HL-60/S4 treated with retinoic acid at 250 ng/mL for 4 days and 3 days (cell line): ENCODE measurements around the gene EVA1B.

ENCODE experiments used
- in situ Hi-C: fragments of 300-500 bp; cut with MboI; formaldehyde crosslinking; loops from 2 replicates; pipeline ENCODE4 v1.7.0; 2022; ENCODE audit warnings: low sequenced_read_pairs

EVA1B gene

GRCh38 chr1:36346741-36347370 is 23.4 kb upstream of the EVA1B start:
- in situ Hi-C loops: no loop called here

- in situ Hi-C loops: no loop called here
Measured at GRCh38 chr1:36345353-36345752, 21.9 kb upstream of the EVA1B start.

- in situ Hi-C loops: no loop called here
Measured at GRCh38 chr1:36344395-36344680, 20.9 kb upstream of the EVA1B start.

- in situ Hi-C loops: no loop called here
Measured at GRCh38 chr1:36343651-36344394, 20.4 kb upstream of the EVA1B start.

- in situ Hi-C loops: no loop called here
Measured at GRCh38 chr1:36342426-36343185, 19.2 kb upstream of the EVA1B start.

GRCh38 chr1:36341626-36342320 is 18.3 kb upstream of the EVA1B start:
- in situ Hi-C loops: no loop called here

- in situ Hi-C loops: no loop called here
Measured at GRCh38 chr1:36339615-36340014, 16.2 kb upstream of the EVA1B start.

GRCh38 chr1:36339215-36339614 is 15.8 kb upstream of the EVA1B start:
- in situ Hi-C loops: no loop called here

GRCh38 chr1:36337830-36338229 is 14.4 kb upstream of the EVA1B start:
- in situ Hi-C loops: no loop called here

GRCh38 chr1:36330940-36331339 is 7.5 kb upstream of the EVA1B start:
- in situ Hi-C loops: no loop called here

GRCh38 chr1:36329817-36330216 is 6.4 kb upstream of the EVA1B start:
- in situ Hi-C loops: no loop called here

- in situ Hi-C loops: no loop called here
Measured at GRCh38 chr1:36328713-36329112, 5.3 kb upstream of the EVA1B start.

- in situ Hi-C loops: no loop called here
Measured at GRCh38 chr1:36328088-36328480, 4.6 kb upstream of the EVA1B start.

GRCh38 chr1:36327421-36328087 is 4.1 kb upstream of the EVA1B start:
- in situ Hi-C loops: no loop called here

- in situ Hi-C loops: no loop called here
Measured at GRCh38 chr1:36326499-36326898, 3.1 kb upstream of the EVA1B start.

- in situ Hi-C loops: no loop called here
Measured at GRCh38 chr1:36324353-36324703, 883 bp upstream of the EVA1B start.

GRCh38 chr1:36322786-36323635 is 434 bp downstream of the EVA1B start:
- in situ Hi-C loops: no loop called here

- in situ Hi-C loops: no loop called here
Measured at GRCh38 chr1:36322041-36322785, 1.2 kb downstream of the EVA1B start.

GRCh38 chr1:36321119-36321951 is 2.1 kb downstream of the EVA1B start:
- in situ Hi-C loops: no loop called here
